Measurements from ENCODE around the gene NTM.

The NTM gene

GRCh38 chr11:131886201-131886600 lies 515.8 kb downstream of the NTM start:
- Histone ChIP-seq H4K20me1 (ENCODE audit: control insufficient read depth, insufficient read depth, low read depth, low read length) (no peaks in the 10 kb centered on the region), H3K79me2 (ENCODE audit: control insufficient read depth, low read length) (no peaks in the 10 kb centered on the region), H3K4me3 (ENCODE audit: low read length) (no peak overlapping the region), H3K9me2 (replicated peaks; ENCODE audit: control insufficient read depth, low read length) (no peaks in the 10 kb centered on the region), H3F3A (ENCODE audit: control insufficient read depth, insufficient read depth) (no peaks in the 10 kb centered on the region), H3K4me1 (ENCODE audit: control insufficient read depth, low read length) (0 out of 2 replicates have a peak, but pooled peaks cover 4% of the 10 kb centered on the region), H3K9me3 (ENCODE audit: control insufficient read depth, insufficient read depth, low read length) (no peaks in the 10 kb centered on the region), H3K27me3 (ENCODE audit: control insufficient read depth, low read length) (no peaks in the 10 kb centered on the region), H3K36me3 (ENCODE audit: control insufficient read depth, low read length) (no peaks in the 10 kb centered on the region), H3K27ac (ENCODE audit: low read depth, low read length) (no peak overlapping the region), H3K4me2 (ENCODE audit: low read length) (no peak overlapping the region)
- TF ChIP-seq EZH2phosphoT487 (IDR thresholded peaks at IDR 0.05; ENCODE audit: borderline replicate concordance, low read length) = no peak
- TF ChIP-seq CTCF (IDR thresholded peaks at IDR 0.05; ENCODE audit: low read depth, low read length, poor library complexity, severe bottlenecking) = no peak

GRCh38 chr11:131888230-131888855 lies 517.9 kb downstream of the NTM start:
- Histone ChIP-seq H3K4me1 (ENCODE audit: control insufficient read depth, low read length) (0 out of 2 replicates have a peak, but pooled peaks cover 4% of the 10 kb centered on the region), H3K4me2 (ENCODE audit: low read length) (no peak overlapping the region), H3K27me3 (ENCODE audit: control insufficient read depth, low read length) (no peaks in the 10 kb centered on the region), H3K9me2 (replicated peaks; ENCODE audit: control insufficient read depth, low read length) (no peaks in the 10 kb centered on the region), H3K9me3 (ENCODE audit: control insufficient read depth, insufficient read depth, low read length) (no peaks in the 10 kb centered on the region), H3K27ac (ENCODE audit: low read depth, low read length) (no peak overlapping the region), H3K79me2 (ENCODE audit: control insufficient read depth, low read length) (no peaks in the 10 kb centered on the region), H3K4me3 (ENCODE audit: low read length) (no peak overlapping the region), H4K20me1 (ENCODE audit: control insufficient read depth, insufficient read depth, low read depth, low read length) (no peaks in the 10 kb centered on the region), H3F3A (ENCODE audit: control insufficient read depth, insufficient read depth) (no peaks in the 10 kb centered on the region), H3K36me3 (ENCODE audit: control insufficient read depth, low read length) (no peaks in the 10 kb centered on the region)
- no peak for TF ChIP-seq CTCF (IDR thresholded peaks at IDR 0.05; ENCODE audit: low read depth, low read length, poor library complexity, severe bottlenecking)

GRCh38 chr11:131889146-131889577 lies 518.7 kb downstream of the NTM start:
- Histone ChIP-seq H3K4me1 (ENCODE audit: control insufficient read depth, low read length) (0 out of 2 replicates have a peak, but pooled peaks cover 4% of the 10 kb centered on the region), H3F3A (ENCODE audit: control insufficient read depth, insufficient read depth) (no peaks in the 10 kb centered on the region), H3K9me2 (replicated peaks; ENCODE audit: control insufficient read depth, low read length) (no peaks in the 10 kb centered on the region), H3K9me3 (ENCODE audit: control insufficient read depth, insufficient read depth, low read length) (no peaks in the 10 kb centered on the region), H3K27ac (ENCODE audit: low read depth, low read length) (no peak overlapping the region), H4K20me1 (ENCODE audit: control insufficient read depth, insufficient read depth, low read depth, low read length) (no peaks in the 10 kb centered on the region), H3K27me3 (ENCODE audit: control insufficient read depth, low read length) (no peaks in the 10 kb centered on the region), H3K4me3 (ENCODE audit: low read length) (no peak overlapping the region), H3K36me3 (ENCODE audit: control insufficient read depth, low read length) (no peaks in the 10 kb centered on the region), H3K4me2 (ENCODE audit: low read length) (no peak overlapping the region), H3K79me2 (ENCODE audit: control insufficient read depth, low read length) (no peaks in the 10 kb centered on the region)
- TF ChIP-seq CTCF (IDR thresholded peaks at IDR 0.05; ENCODE audit: low read depth, low read length, poor library complexity, severe bottlenecking) = no peak
- TF ChIP-seq EZH2phosphoT487 (IDR thresholded peaks at IDR 0.05; ENCODE audit: borderline replicate concordance, low read length) = no peak
